ENCODE data around the gene SAMD3. TPM values are rescaled to one million over a fixed set of nuclear protein-coding genes. Genes with fewer than 3 reads are reported as not detected.
"Not testable (repeated sequence)": the region's sequence is repeated elsewhere in the genome, so short reads cannot be mapped to it uniquely, and the experiment has no call there.

Gene SAMD3
- total RNA-seq, 1 experiment from 2014 or later, result 0.39 TPM

DNA sequence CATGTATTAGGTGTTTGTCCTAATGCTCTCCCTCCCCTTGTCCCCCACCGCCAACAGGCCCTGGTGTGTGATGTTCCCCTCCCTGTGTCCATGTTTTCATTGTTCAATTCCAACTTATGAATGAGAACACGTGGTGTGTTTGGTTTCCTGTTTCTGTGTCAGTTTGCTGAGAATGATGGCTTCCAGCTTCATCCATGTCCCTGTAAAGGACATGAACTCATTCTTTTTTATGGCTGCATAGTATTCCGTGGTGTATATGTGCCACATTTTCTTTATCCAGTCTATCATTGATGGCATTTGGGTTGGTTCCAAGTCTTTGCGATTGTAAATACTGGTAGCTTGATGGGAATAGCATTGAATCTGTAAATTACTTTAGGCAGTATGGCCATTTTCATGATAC, 52.6 kb downstream of the SAMD3 start:
- H3K9ac ChIP-seq (ENCODE audit: extremely low read depth, insufficient read length, low read length); H3K27ac Mint-ChIP-seq; H3K56ac ChIP-seq (ENCODE audit: insufficient read length, low read depth, low read length); H3K79me2 ChIP-seq (ENCODE audit: insufficient read depth, low read length); H3K79me1 ChIP-seq (ENCODE audit: insufficient read depth, low read depth, low read length, poor library complexity, severe bottlenecking); H3K4me1 Mint-ChIP-seq; H2BK120ac ChIP-seq (ENCODE audit: low read depth, low read length, poor library complexity, severe bottlenecking); H2AFZ ChIP-seq (ENCODE audit: low read length); H2BK20ac ChIP-seq (ENCODE audit: low read depth, low read length, poor library complexity, severe bottlenecking); H4K8ac ChIP-seq (replicated peaks; ENCODE audit: insufficient read length, low read depth, low read length); H2BK15ac ChIP-seq (ENCODE audit: low read depth, low read length); H3K4me3 Mint-ChIP-seq; H3K4me2 ChIP-seq (ENCODE audit: insufficient read depth, insufficient read length, low read length); H3K27me3 Mint-ChIP-seq (ENCODE audit: low read depth); DNase-seq; H3K27ac ChIP-seq (ENCODE audit: insufficient read length, low read depth, low read length); H3K27me3 ChIP-seq (ENCODE audit: insufficient read depth, low read length); H4K20me1 ChIP-seq (ENCODE audit: control insufficient read depth, insufficient read depth, insufficient read length); H2AK5ac ChIP-seq (ENCODE audit: insufficient read length, low read length); H3K4me1 ChIP-seq (ENCODE audit: insufficient read depth, low read length); H3T11ph ChIP-seq (ENCODE audit: low read length); H4K5ac ChIP-seq (ENCODE audit: insufficient read length, low read depth, low read length); H3K23me2 ChIP-seq (ENCODE audit: insufficient read length, low read depth, low read length, poor library complexity, severe bottlenecking); H4K91ac ChIP-seq (ENCODE audit: insufficient read length, low read depth, low read length); H3K14ac ChIP-seq (ENCODE audit: insufficient read depth, low read length); H3K23ac ChIP-seq (ENCODE audit: insufficient read length, low read depth, low read length); H3K9me3 ChIP-seq (ENCODE audit: control insufficient read depth, low read depth, low read length); H2BK12ac ChIP-seq (ENCODE audit: insufficient read length, low read depth, low read length); H3K4ac ChIP-seq (ENCODE audit: low read depth, low read length); H2BK5ac ChIP-seq (ENCODE audit: insufficient read length, low read length); H3K18ac ChIP-seq (ENCODE audit: insufficient read length, low read depth, low read length): not testable (repeated sequence)
- peaks cover 3 to 16% (median 7%) of the 10 kb centered on the region in 3 experiments; a peak in 4 of 7 replicates for H3K36me3 Mint-ChIP-seq (ENCODE audit: insufficient read depth in 1 of 3, low read depth in 3 of 3)
- H3K9me3 Mint-ChIP-seq, result peaks cover 16 to 26% of the 10 kb centered on the region in 2 experiments
- WGBS (ENCODE audit: extremely low coverage, insufficient read length, low lambda C conversion rate), result no CpG with 5 or more reads among the region's 4 CpGs
